Raji (cell line): ENCODE data around the gene LRIG2.

Experiments used
- POLR2A ChIP-seq: IDR thresholded peaks from 2 replicates; pipeline ENCODE4 v1.6.1; 2011; ENCODE audit warnings: low read depth, low read length, control low read depth; ENCODE audit not compliant: insufficient read depth

The LRIG2 gene

GRCh38 chr1:113072757-113073478, at the start of gene LRIG2:
LRIG2 (plus strand) TSS chr1:113073198; CDS start chr1:113073407, 209 bp downstream.
- peak; percentile 98 for TF ChIP-seq POLR2A

- no peak for TF ChIP-seq POLR2A
Observed at GRCh38 chr1:113027007-113027406, 46.0 kb upstream of the LRIG2 start.

GRCh38 chr1:113027449-113027848, 45.5 kb upstream of the LRIG2 start:
- no peak for TF ChIP-seq POLR2A

- TF ChIP-seq POLR2A = no peak
Observed at GRCh38 chr1:113029822-113030221, 43.2 kb upstream of the LRIG2 start.

GRCh38 chr1:113031171-113031933, 41.6 kb upstream of the LRIG2 start:
- TF ChIP-seq POLR2A = no peak

- TF ChIP-seq POLR2A = no peak
Observed at GRCh38 chr1:113035086-113035485, 37.9 kb upstream of the LRIG2 start.

- TF ChIP-seq POLR2A = no peak
Observed at GRCh38 chr1:113036639-113037321, 36.2 kb upstream of the LRIG2 start.

GRCh38 chr1:113040041-113040440, 33.0 kb upstream of the LRIG2 start:
- TF ChIP-seq POLR2A = no peak

- TF ChIP-seq POLR2A = no peak
Observed at GRCh38 chr1:113040718-113041412, 32.1 kb upstream of the LRIG2 start.

- no peak for TF ChIP-seq POLR2A
Observed at GRCh38 chr1:113041569-113042284, 31.3 kb upstream of the LRIG2 start.

GRCh38 chr1:113042285-113043143, 30.5 kb upstream of the LRIG2 start:
- no peak for TF ChIP-seq POLR2A

GRCh38 chr1:113046569-113046968, 26.4 kb upstream of the LRIG2 start:
- no peak for TF ChIP-seq POLR2A

- TF ChIP-seq POLR2A = no peak
Observed at GRCh38 chr1:113048064-113048463, 24.9 kb upstream of the LRIG2 start.
